Measurements from ENCODE around the gene GRIN2A.

- TF ChIP-seq EZH2 (IDR thresholded peaks at IDR 0.05; ENCODE audit: insufficient read depth, poor library complexity, severe bottlenecking) (no peak), EZH2phosphoT487 (IDR thresholded peaks at IDR 0.05; ENCODE audit: insufficient read depth, low read depth) (no peak)
These were observed 186.0 kb downstream of the GRIN2A start for GRCh38 chr16:9996221-9996620.

Measured in GM23248 (cell line).